OCI-LY7 (cell line): ENCODE measurements around the gene CYP27C1. TPM values are rescaled to one million over a fixed set of nuclear protein-coding genes. Genes with fewer than 3 reads are reported as not detected.
A peak's percentile ranks its signal among the peaks of the same experiment; 100 is the strongest.

Source experiments
- BruUV-seq: library from RNA; stranded (reverse); fragments of 400-500 nt; replicated peaks from 2 replicates; lab custom pipeline; 2021; lab: Mats Ljungman, UMichigan
- CTCF ChIA-PET: fragments of 300-600 bp; sonication (Branson Sonifier 250); formaldehyde crosslinking; loops from one replicate; lab custom pipeline; 2022; ENCODE audit warnings: antibody characterized with exemption; ENCODE audit not compliant: unreplicated experiment; lab: Charles Lee
- POLR2A ChIA-PET: fragments of 300-600 bp; sonication (Branson Sonifier 250); formaldehyde crosslinking; loops from one replicate; lab custom pipeline; 2022; ENCODE audit warnings: antibody characterized with exemption; lab: Charles Lee
- DNase-seq: peaks from one replicate; pipeline ENCODE4 v3.0.0-alpha.2; 2015; ENCODE audit warnings: low spot score
- H2AFZ ChIP-seq: fragments of 200-600 bp; sonication (generic), shearing (Covaris generic); 2 replicates; pipeline ENCODE4 v1.6.1; 2014; ENCODE audit warnings: mild to moderate bottlenecking, antibody characterized with exemption, low read length, moderate library complexity
- H3K27ac ChIP-seq: fragments of 200-600 bp; sonication (generic); 2 replicates; pipeline ENCODE4 v1.5.1; 2014; ENCODE audit warnings: mixed run types, low read depth, mild to moderate bottlenecking, moderate library complexity, low read length, inconsistent platforms; ENCODE audit not compliant: poor library complexity, severe bottlenecking
- H3K36me3 ChIP-seq: fragments of 200-600 bp; sonication (generic); 2 replicates; pipeline ENCODE4 v1.6.1; 2014; ENCODE audit warnings: mild to moderate bottlenecking, antibody characterized with exemption, low read length, moderate library complexity, mixed read lengths; ENCODE audit not compliant: insufficient read depth
- H3K4me1 ChIP-seq: fragments of 200-600 bp; sonication (generic); 2 replicates; pipeline ENCODE4 v1.5.1; 2014; ENCODE audit warnings: mild to moderate bottlenecking, low read length; ENCODE audit not compliant: insufficient read depth, poor library complexity, severe bottlenecking
- H3K4me2 ChIP-seq: fragments of 200-600 bp; sonication (generic); 2 replicates; pipeline ENCODE4 v1.6.1; 2014; ENCODE audit warnings: mild to moderate bottlenecking, low read length
- H3K4me3 ChIP-seq: fragments of 200-600 bp; sonication (generic); 2 replicates; pipeline ENCODE4 v1.5.1; 2014; ENCODE audit warnings: mild to moderate bottlenecking, low read depth, low read length; ENCODE audit not compliant: poor library complexity, severe bottlenecking
- H3K79me2 ChIP-seq: fragments of 200-600 bp; sonication (generic); 2 replicates; pipeline ENCODE4 v1.6.1; 2016; ENCODE audit warnings: low read depth, mild to moderate bottlenecking, low read length, moderate library complexity, mixed read lengths; ENCODE audit not compliant: insufficient read depth
- H3K9me2 ChIP-seq: fragments of 200-600 bp; sonication (generic); 2 replicates; pipeline ENCODE4 v1.6.1; 2016; ENCODE audit warnings: mild to moderate bottlenecking, low read length, mixed read lengths; ENCODE audit not compliant: insufficient read depth
- H3K9me3 ChIP-seq: fragments of 200-600 bp; sonication (generic); 2 replicates; pipeline ENCODE4 v1.6.1; 2014; ENCODE audit warnings: mild to moderate bottlenecking, mixed run types, low read length, mixed read lengths
- H4K20me1 ChIP-seq: fragments of 200-600 bp; sonication (generic); 2 replicates; pipeline ENCODE4 v1.6.1; 2014; ENCODE audit warnings: mild to moderate bottlenecking, antibody characterized with exemption, low read length, moderate library complexity, mixed read lengths; ENCODE audit not compliant: insufficient read depth
- EZH2phosphoT487 ChIP-seq: fragments of 200-600 bp; sonication (generic); IDR thresholded peaks from 2 replicates; pipeline ENCODE4 v1.6.1; 2018; ENCODE audit warnings: low read depth, borderline replicate concordance, mild to moderate bottlenecking, mixed run types, antibody characterized with exemption, low read length, moderate library complexity, mixed read lengths
- intact Hi-C: fragments of 100-400 bp; cut with micrococcal nuclease; formaldehyde crosslinking; loops from one replicate; pipeline ENCODE4 v1.10.0; 2022; ENCODE audit not compliant: unreplicated experiment
- total RNA-seq, 2 experiments: library from RNA; depleted of rRNA in 1 of 2; stranded (reverse); fragments of >200 nt in 1 of 2; shearing (Covaris generic) in 1 of 2; gene quantifications; 2 replicates each; pipeline ENCODE4 v1.2.3, GENCODE V29; 2014 to 2022
- TF ChIP-seq, protein P1 (sequence below): fragments of 200-600 bp; sonication (generic); conservative IDR thresholded peaks from 2 replicates; pipeline ENCODE4 v1.5.1; 2014; ENCODE audit warnings: mild to moderate bottlenecking, antibody characterized with exemption, low read length, moderate library complexity, mixed read lengths

The CYP27C1 gene
- total RNA-seq, 2 experiments from 2014 or later = not detected

DNA sequence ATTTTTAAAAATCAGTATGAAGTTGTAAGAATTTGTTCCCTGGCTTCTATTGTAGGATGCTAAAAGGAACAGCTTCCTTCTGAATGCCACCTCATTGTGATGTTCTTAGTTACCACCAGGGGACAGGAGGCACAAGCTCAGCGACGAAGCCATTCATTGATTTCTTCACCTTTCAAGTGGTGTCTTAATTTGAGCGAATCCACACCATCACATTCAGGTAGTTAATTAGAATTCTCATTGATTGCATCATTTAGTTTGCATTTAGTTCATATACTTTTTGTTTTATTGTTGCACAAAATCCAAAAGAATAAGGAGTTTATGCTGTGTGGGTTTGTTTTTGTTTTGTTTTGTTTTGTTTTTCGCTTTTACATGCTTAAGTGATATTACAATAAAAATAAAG lies 23.1 kb downstream of the CYP27C1 start:
- DNase-seq = peak; percentile 38
- POLR2A ChIA-PET = no interaction called here
- H3K9me2 ChIP-seq = no peaks in the 10 kb centered on the region
- H3K27ac ChIP-seq = no peak overlapping the region
- H3K9me3 ChIP-seq = no peaks in the 10 kb centered on the region
- CTCF ChIA-PET = interaction anchor here (0.6 kb wide), 1 partner anchor 282 kb away, joined by 3 read pairs; no protein-coding TSS in a partner anchor
- no peaks in the 10 kb centered on the region for H3K4me1 ChIP-seq
- intact Hi-C loops = loop anchor here (1.0 kb wide), 2 partner anchors 256 to 282 kb away; no protein-coding TSS in a partner anchor
- no peaks in the 10 kb centered on the region for H4K20me1 ChIP-seq
- H3K4me3 ChIP-seq = no peak overlapping the region
- no peak overlapping the region for H2AFZ ChIP-seq
- no peak overlapping the region; the same call in 1 of the 2 replicates for H3K4me2 ChIP-seq
- H3K36me3 ChIP-seq = no peaks in the 10 kb centered on the region
- TF ChIP-seq, protein P1, sequence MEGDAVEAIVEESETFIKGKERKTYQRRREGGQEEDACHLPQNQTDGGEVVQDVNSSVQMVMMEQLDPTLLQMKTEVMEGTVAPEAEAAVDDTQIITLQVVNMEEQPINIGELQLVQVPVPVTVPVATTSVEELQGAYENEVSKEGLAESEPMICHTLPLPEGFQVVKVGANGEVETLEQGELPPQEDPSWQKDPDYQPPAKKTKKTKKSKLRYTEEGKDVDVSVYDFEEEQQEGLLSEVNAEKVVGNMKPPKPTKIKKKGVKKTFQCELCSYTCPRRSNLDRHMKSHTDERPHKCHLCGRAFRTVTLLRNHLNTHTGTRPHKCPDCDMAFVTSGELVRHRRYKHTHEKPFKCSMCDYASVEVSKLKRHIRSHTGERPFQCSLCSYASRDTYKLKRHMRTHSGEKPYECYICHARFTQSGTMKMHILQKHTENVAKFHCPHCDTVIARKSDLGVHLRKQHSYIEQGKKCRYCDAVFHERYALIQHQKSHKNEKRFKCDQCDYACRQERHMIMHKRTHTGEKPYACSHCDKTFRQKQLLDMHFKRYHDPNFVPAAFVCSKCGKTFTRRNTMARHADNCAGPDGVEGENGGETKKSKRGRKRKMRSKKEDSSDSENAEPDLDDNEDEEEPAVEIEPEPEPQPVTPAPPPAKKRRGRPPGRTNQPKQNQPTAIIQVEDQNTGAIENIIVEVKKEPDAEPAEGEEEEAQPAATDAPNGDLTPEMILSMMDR = peak; percentile 73
- no peak for TF ChIP-seq EZH2phosphoT487
- no peaks in the 10 kb centered on the region for H3K79me2 ChIP-seq
- BruUV-seq = no TSS peak

DNA sequence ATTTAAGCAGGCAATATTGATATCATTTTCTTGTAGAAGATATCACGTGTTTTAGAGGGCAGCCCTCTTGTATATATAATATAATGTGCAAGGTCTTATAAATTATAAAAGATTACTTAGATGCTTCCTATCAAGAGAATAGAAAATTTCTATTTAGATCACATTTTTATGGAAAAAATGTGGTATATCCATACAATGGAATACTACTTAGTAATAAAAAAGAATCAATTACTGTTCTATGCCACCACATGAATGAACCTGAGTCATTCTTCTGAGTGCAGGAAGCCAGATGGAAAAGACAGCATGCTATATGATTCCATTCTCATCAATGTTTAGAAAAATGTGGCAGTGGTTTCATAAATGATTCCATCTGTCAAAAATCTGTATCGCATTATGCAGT lies 23.6 kb downstream of the CYP27C1 start:
- Histone ChIP-seq H3K36me3 (no peaks in the 10 kb centered on the region), H3K79me2 (no peaks in the 10 kb centered on the region), H3K4me2 (no peak overlapping the region), H3K4me1 (no peaks in the 10 kb centered on the region), H2AFZ (no peak overlapping the region), H3K9me2 (no peaks in the 10 kb centered on the region), H3K9me3 (no peaks in the 10 kb centered on the region), H4K20me1 (no peaks in the 10 kb centered on the region), H3K4me3 (no peak overlapping the region), H3K27ac (no peak overlapping the region)
- TF ChIP-seq EZH2phosphoT487 = no peak
- TF ChIP-seq, protein P1 = no peak
- POLR2A ChIA-PET = no interaction called here
- BruUV-seq = no TSS peak
- DNase-seq = no peak
- intact Hi-C loops = no loop called here
- CTCF ChIA-PET = no interaction called here
